Astrocyte of the cerebellum (primary cell): ENCODE results near the gene BMP5.
"Not testable (repeated sequence)": the region's sequence is repeated elsewhere in the genome, so short reads cannot be mapped to it uniquely, and the experiment has no call there.

Experiments
- DNase-seq: peaks from one replicate; pipeline ENCODE4 v3.0.0-alpha.2; 2011; ENCODE audit warnings: low read depth
- H3K4me3 ChIP-seq: 2 replicates; pipeline ENCODE4 v1.5.1; 2011; ENCODE audit warnings: mild to moderate bottlenecking, low read depth, low read length, moderate library complexity
- CTCF ChIP-seq: IDR thresholded peaks from 2 replicates; pipeline ENCODE4 v1.5.1; 2012; ENCODE audit warnings: low read length, low read depth, moderate library complexity, mild to moderate bottlenecking; ENCODE audit errors: missing control alignments
- in situ Hi-C: cut with HindIII; loops from 2 replicates; pipeline ENCODE4 v1.10.0; 2017; ENCODE audit warnings: low sequenced_read_pairs

BMP5 gene

GRCh38 chr6:55913228-55914195 is 38.1 kb upstream of the BMP5 start:
- no peak for TF ChIP-seq CTCF
- no peak for DNase-seq
- in situ Hi-C loops: no loop called here
- no peak overlapping the region for H3K4me3 ChIP-seq

GRCh38 chr6:55910466-55910865 is 35.1 kb upstream of the BMP5 start:
- DNase-seq, in situ Hi-C loops, H3K4me3 ChIP-seq: not testable (repeated sequence)

GRCh38 chr6:55909911-55910310 is 34.5 kb upstream of the BMP5 start:
- DNase-seq, in situ Hi-C loops, H3K4me3 ChIP-seq: not testable (repeated sequence)

GRCh38 chr6:55902796-55903195 is 27.4 kb upstream of the BMP5 start:
- in situ Hi-C loops: no loop called here
- DNase-seq: no peak
- TF ChIP-seq CTCF: no peak
- H3K4me3 ChIP-seq: no peak overlapping the region

GRCh38 chr6:55901765-55902270 is 26.4 kb upstream of the BMP5 start:
- DNase-seq: no peak
- no peak overlapping the region for H3K4me3 ChIP-seq
- TF ChIP-seq CTCF: no peak
- in situ Hi-C loops: no loop called here

- DNase-seq: no peak
- H3K4me3 ChIP-seq: no peak overlapping the region
- in situ Hi-C loops: no loop called here
- TF ChIP-seq CTCF: no peak
Observed at GRCh38 chr6:55898342-55898741, 23.0 kb upstream of the BMP5 start.

GRCh38 chr6:55897346-55897745 is 22.0 kb upstream of the BMP5 start:
- in situ Hi-C loops: no loop called here
- no peak overlapping the region for H3K4me3 ChIP-seq
- no peak for TF ChIP-seq CTCF
- no peak for DNase-seq
